K562 (cell line): Measurements from ENCODE around the gene AGPAT1. TPM values are rescaled to one million over a fixed set of nuclear protein-coding genes. Genes with fewer than 3 reads are reported as not detected.

ENCODE experiments used
- CBX5 ChIP-seq: IDR thresholded peaks from 2 replicates; pipeline ENCODE4 v1.6.1; 2014; ENCODE audit warnings: low read depth, borderline replicate concordance
- ELF4 ChIP-seq: fragments of 450-650 bp; formaldehyde crosslinking; IDR thresholded peaks from 2 replicates; pipeline ENCODE4 v1.4.0; 2022; ENCODE audit warnings: missing genetic modification characterization
- FOXM1 ChIP-seq, 2 experiments: fragments of 450-650 bp in 1 of 2; sonication (generic) in 1 of 2; formaldehyde crosslinking in 1 of 2; IDR thresholded peaks; 2 replicates each; pipeline versions ENCODE4 v1.6.1 to v1.9.0; 2017 to 2022; ENCODE audit warnings: low read depth in 2 of 2, mild to moderate bottlenecking in 2 of 2, missing genetic modification reagents in 1 of 2, moderate library complexity in 1 of 2
- GTF2A2 ChIP-seq: IDR thresholded peaks from 2 replicates; pipeline ENCODE4 v1.6.1; 2016; ENCODE audit warnings: mild to moderate bottlenecking, missing genetic modification characterization, missing compliant biosample characterization
- HDAC2 ChIP-seq: fragments of 450-650 bp; IDR thresholded peaks from 2 replicates; pipeline ENCODE4 v1.6.1; 2016; ENCODE audit warnings: mild to moderate bottlenecking
- HLTF ChIP-seq: fragments of 450-650 bp; IDR thresholded peaks from 2 replicates; pipeline ENCODE4 v1.6.1; 2016
- HNRNPLL ChIP-seq: fragments of 200-400 bp; formaldehyde crosslinking; IDR thresholded peaks from 2 replicates; pipeline ENCODE4 v1.6.1; 2017; ENCODE audit warnings: low read length, low read depth, mild to moderate bottlenecking; ENCODE audit not compliant: poor library complexity, severe bottlenecking
- LCOR ChIP-seq: sonication (generic); formaldehyde crosslinking; IDR thresholded peaks from 2 replicates; pipeline ENCODE4 v1.8.0; 2022; ENCODE audit warnings: mild to moderate bottlenecking, missing genetic modification reagents
- MAZ ChIP-seq, 2 experiments: fragments of 450-650 bp in 1 of 2; sonication (generic) in 1 of 2; formaldehyde crosslinking; IDR thresholded peaks in 1 of 2; conservative IDR thresholded peaks in 1 of 2; 2 replicates each; pipeline versions ENCODE4 v1.4.0 to v1.5.0; 2020; ENCODE audit warnings: mild to moderate bottlenecking in 1 of 2, missing genetic modification reagents in 1 of 2
- POLR2A ChIP-seq: fragments of 450-650 bp; conservative IDR thresholded peaks from 2 replicates; pipeline ENCODE4 v1.6.1; 2016
- RAD51 ChIP-seq: fragments of 450-650 bp; IDR thresholded peaks from 2 replicates; pipeline ENCODE4 v1.7.1; 2016; ENCODE audit warnings: low read depth, mild to moderate bottlenecking, borderline replicate concordance
- RBM39 ChIP-seq: fragments of 200-400 bp; formaldehyde crosslinking; optimal IDR thresholded peaks from 2 replicates; pipeline ENCODE3; 2018; ENCODE audit warnings: low read depth, low read length
- SAFB ChIP-seq: fragments of 200-400 bp; formaldehyde crosslinking; IDR thresholded peaks from 2 replicates; pipeline ENCODE4 v1.6.1; 2017; ENCODE audit warnings: low read depth, low read length, borderline replicate concordance
- TBP ChIP-seq: optimal IDR thresholded peaks from 2 replicates; pipeline ENCODE3; 2011; ENCODE audit warnings: low read depth, low read length, improper control_type of control experiment
- TOE1 ChIP-seq, 2 experiments: fragments of 450-650 bp in 1 of 2; sonication (generic) in 1 of 2; formaldehyde crosslinking in 1 of 2; IDR thresholded peaks; 2 replicates each; pipeline versions ENCODE4 v1.7.1 to v1.8.0; 2016 to 2022; ENCODE audit warnings: borderline replicate concordance in 2 of 2, mild to moderate bottlenecking in 2 of 2, antibody characterized with exemption in 1 of 2, inconsistent platforms in 1 of 2, low read depth in 1 of 2, missing genetic modification reagents in 1 of 2, moderate library complexity in 1 of 2
- ZBTB7A ChIP-seq: IDR thresholded peaks from 2 replicates; pipeline ENCODE4 v1.6.1; 2011; ENCODE audit warnings: low read depth, mild to moderate bottlenecking, low read length, moderate library complexity, borderline replicate concordance; ENCODE audit not compliant: control insufficient read depth
- ZNF24 ChIP-seq: fragments of 450-650 bp; IDR thresholded peaks from 2 replicates; pipeline ENCODE4 v1.6.1; 2016
- ZNF253 ChIP-seq: fragments of 250-450 bp; sonication (Bioruptor Pico); conservative IDR thresholded peaks from 2 replicates; pipeline ENCODE4 v1.6.1; 2021; ENCODE audit warnings: mild to moderate bottlenecking
- ZNF444 ChIP-seq: fragments of 250-450 bp; sonication (Bioruptor Pico); IDR thresholded peaks from 2 replicates; pipeline ENCODE4 v1.4.0; 2020; ENCODE audit warnings: mild to moderate bottlenecking, moderate library complexity
- ZNF696 ChIP-seq: fragments of 250-450 bp; sonication (Bioruptor Pico); conservative IDR thresholded peaks from 2 replicates; pipeline ENCODE4 v1.4.0; 2020; ENCODE audit warnings: mild to moderate bottlenecking, moderate library complexity
- polyA plus RNA-seq, 8 experiments: library from polyadenylated mRNA; depleted of rRNA in 4 of 8; stranded (reverse) in 5 of 8; unstranded in 3 of 8; fragments of >200 nt; fragmentation: Nextera tagmentation in 2 of 8; fragmentation: Illumina TruSeq in 1 of 8; extraction: Ambion mirVana in 2 of 8; extraction: Trizol in 1 of 8; gene quantifications; 2 replicates each; pipeline versions ENCODE4 v1.2.1 to v1.2.3, GENCODE V29; 2011 to 2014; ENCODE audit warnings: inconsistent platforms in 1 of 8, missing spikeins in 1 of 8
- total RNA-seq, 7 experiments: library from RNA; depleted of rRNA in 6 of 7; stranded (reverse); fragments of >200 nt in 6 of 7; fragmentation: Illumina TruSeq in 2 of 7; extraction: Trizol in 2 of 7; gene quantifications; 2 replicates each; pipeline versions ENCODE4 v1.2.1 to v1.2.3, GENCODE V29; 2011 to 2021; ENCODE audit warnings: low replicate concordance in 1 of 7
- TF ChIP-seq, protein P1 (sequence below): sonication (generic); formaldehyde crosslinking; IDR thresholded peaks from 2 replicates; pipeline ENCODE4 v1.8.0; 2023; ENCODE audit warnings: missing genetic modification reagents, mild to moderate bottlenecking, borderline replicate concordance
- TF ChIP-seq, protein P2 (sequence below), 2 experiments: IDR thresholded peaks; 2 replicates each; pipeline ENCODE4 v1.6.1; 2011; ENCODE audit warnings: borderline replicate concordance in 1 of 2, control low read depth in 1 of 2, low read depth in 1 of 2, low read length in 1 of 2, mild to moderate bottlenecking in 1 of 2, mixed read lengths in 1 of 2, moderate library complexity in 1 of 2; ENCODE audit not compliant: insufficient read depth in 1 of 2, insufficient read length in 1 of 2, poor library complexity in 1 of 2, severe bottlenecking in 1 of 2; ENCODE audit errors: extremely low read depth in 1 of 2

AGPAT1 gene
- total and polyA plus RNA-seq, 9 of the 15 experiments (the other 6 are each of a cell fraction or from before 2014, with no cell fraction given), result 37.9 to 176 (median 69.4) TPM

DNA sequence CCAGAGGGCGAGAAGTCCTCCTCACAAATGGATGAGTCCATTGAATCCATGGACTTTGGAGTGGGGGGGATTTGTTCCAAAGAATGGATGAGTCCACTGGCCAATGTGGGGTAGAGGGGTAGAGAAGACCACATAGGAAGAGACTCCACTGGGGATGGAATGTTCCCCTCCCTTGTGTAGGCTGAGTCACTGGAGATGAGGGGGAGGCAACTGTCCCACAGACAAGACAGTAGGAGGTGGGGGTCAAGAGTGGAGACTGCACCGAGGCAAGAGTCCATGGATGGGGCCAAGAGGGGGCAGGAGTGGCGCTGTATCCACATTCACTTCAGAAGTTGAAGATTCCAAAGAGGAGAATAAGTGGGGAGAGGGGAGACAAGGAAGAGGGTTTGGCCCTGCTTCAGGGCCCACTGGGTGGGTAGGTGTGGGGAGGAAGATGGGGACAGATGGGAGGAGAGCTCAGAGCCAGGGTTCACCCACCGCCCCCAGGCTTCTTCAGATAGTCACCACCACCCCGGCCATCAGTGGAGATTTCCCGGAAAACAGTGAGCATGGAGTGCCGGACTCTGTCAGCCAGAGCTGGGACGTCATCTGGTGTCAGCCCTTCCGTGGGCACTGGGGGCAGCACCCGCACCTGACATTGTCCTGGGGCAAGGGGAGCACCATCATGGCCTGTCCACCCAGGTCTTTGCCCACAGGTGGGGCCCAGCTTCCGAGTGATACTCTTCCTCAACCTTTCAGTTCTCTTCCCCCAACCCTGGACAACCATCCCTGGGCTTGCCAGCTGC is 6.9 kb downstream of the AGPAT1 start (continued):
- 0 out of 2 replicates have a peak, but pooled peaks have one; percentile 23 for TF ChIP-seq TOE1 (IDR thresholded peaks at IDR 0.05; ENCODE audit: borderline replicate concordance)
- TF ChIP-seq TOE1 (CRISPR knock-in tag; IDR thresholded peaks at IDR 0.05; ENCODE audit: borderline replicate concordance, low read depth), result no peak
- no peak for TF ChIP-seq RAD51
- no peak for TF ChIP-seq ZNF696
- TF ChIP-seq ZNF444 (CRISPR knock-in tag), result no peak
- TF ChIP-seq, protein P1, sequence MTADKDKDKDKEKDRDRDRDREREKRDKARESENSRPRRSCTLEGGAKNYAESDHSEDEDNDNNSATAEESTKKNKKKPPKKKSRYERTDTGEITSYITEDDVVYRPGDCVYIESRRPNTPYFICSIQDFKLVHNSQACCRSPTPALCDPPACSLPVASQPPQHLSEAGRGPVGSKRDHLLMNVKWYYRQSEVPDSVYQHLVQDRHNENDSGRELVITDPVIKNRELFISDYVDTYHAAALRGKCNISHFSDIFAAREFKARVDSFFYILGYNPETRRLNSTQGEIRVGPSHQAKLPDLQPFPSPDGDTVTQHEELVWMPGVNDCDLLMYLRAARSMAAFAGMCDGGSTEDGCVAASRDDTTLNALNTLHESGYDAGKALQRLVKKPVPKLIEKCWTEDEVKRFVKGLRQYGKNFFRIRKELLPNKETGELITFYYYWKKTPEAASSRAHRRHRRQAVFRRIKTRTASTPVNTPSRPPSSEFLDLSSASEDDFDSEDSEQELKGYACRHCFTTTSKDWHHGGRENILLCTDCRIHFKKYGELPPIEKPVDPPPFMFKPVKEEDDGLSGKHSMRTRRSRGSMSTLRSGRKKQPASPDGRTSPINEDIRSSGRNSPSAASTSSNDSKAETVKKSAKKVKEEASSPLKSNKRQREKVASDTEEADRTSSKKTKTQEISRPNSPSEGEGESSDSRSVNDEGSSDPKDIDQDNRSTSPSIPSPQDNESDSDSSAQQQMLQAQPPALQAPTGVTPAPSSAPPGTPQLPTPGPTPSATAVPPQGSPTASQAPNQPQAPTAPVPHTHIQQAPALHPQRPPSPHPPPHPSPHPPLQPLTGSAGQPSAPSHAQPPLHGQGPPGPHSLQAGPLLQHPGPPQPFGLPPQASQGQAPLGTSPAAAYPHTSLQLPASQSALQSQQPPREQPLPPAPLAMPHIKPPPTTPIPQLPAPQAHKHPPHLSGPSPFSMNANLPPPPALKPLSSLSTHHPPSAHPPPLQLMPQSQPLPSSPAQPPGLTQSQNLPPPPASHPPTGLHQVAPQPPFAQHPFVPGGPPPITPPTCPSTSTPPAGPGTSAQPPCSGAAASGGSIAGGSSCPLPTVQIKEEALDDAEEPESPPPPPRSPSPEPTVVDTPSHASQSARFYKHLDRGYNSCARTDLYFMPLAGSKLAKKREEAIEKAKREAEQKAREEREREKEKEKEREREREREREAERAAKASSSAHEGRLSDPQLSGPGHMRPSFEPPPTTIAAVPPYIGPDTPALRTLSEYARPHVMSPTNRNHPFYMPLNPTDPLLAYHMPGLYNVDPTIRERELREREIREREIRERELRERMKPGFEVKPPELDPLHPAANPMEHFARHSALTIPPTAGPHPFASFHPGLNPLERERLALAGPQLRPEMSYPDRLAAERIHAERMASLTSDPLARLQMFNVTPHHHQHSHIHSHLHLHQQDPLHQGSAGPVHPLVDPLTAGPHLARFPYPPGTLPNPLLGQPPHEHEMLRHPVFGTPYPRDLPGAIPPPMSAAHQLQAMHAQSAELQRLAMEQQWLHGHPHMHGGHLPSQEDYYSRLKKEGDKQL (CRISPR knock-in tag), result no peak
- no peak for TF ChIP-seq TBP
- no peak for TF ChIP-seq SAFB
- TF ChIP-seq GTF2A2 (tag), result no peak
- no peak for TF ChIP-seq HNRNPLL
- peak; percentile 60; the same call in 1 of the 2 replicates for TF ChIP-seq ZBTB7A
- TF ChIP-seq POLR2A, result peak; percentile 63; the same call in 1 of the 2 replicates
- no peak for TF ChIP-seq HLTF
- TF ChIP-seq RBM39, result no peak
- TF ChIP-seq HDAC2, result no peak
- TF ChIP-seq ZNF253 (CRISPR knock-in tag), result no peak
- no peak for TF ChIP-seq ZNF24
- TF ChIP-seq, protein P2, sequence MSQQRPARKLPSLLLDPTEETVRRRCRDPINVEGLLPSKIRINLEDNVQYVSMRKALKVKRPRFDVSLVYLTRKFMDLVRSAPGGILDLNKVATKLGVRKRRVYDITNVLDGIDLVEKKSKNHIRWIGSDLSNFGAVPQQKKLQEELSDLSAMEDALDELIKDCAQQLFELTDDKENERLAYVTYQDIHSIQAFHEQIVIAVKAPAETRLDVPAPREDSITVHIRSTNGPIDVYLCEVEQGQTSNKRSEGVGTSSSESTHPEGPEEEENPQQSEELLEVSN (IDR thresholded peaks at IDR 0.05; ENCODE audit: borderline replicate concordance in 1 of 2, extremely low read depth in 1 of 2, insufficient read depth in 1 of 2, insufficient read length in 1 of 2, low read depth in 1 of 2, low read length in 1 of 2, poor library complexity in 1 of 2, severe bottlenecking in 1 of 2), result no peak
- no peak for TF ChIP-seq CBX5
- peak; percentile 85; the same call in 1 of the 2 replicates for TF ChIP-seq ELF4 (CRISPR knock-in tag)
- TF ChIP-seq FOXM1 (IDR thresholded peaks at IDR 0.05; ENCODE audit: low read depth), result no peak
- TF ChIP-seq FOXM1 (CRISPR knock-in tag; IDR thresholded peaks at IDR 0.05; ENCODE audit: low read depth), result no peak
- peak in 1 of 2 experiments; percentile 80; a peak in 2 of 4 replicates for TF ChIP-seq MAZ (CRISPR knock-in tag; conservative IDR thresholded peaks at IDR 0.05 in 1 of 2, IDR thresholded peaks at IDR 0.05 in 1 of 2)
- TF ChIP-seq LCOR (CRISPR knock-in tag), result no peak
